GM19099 (cell line): ENCODE results near the gene DEGS2.

Experiments
- POLR2A ChIP-seq: IDR thresholded peaks from 3 replicates; pipeline ENCODE4 v1.6.1; 2011; ENCODE audit warnings: low read depth; ENCODE audit not compliant: insufficient read length; ENCODE audit errors: extremely low read depth

DEGS2 gene

DNA sequence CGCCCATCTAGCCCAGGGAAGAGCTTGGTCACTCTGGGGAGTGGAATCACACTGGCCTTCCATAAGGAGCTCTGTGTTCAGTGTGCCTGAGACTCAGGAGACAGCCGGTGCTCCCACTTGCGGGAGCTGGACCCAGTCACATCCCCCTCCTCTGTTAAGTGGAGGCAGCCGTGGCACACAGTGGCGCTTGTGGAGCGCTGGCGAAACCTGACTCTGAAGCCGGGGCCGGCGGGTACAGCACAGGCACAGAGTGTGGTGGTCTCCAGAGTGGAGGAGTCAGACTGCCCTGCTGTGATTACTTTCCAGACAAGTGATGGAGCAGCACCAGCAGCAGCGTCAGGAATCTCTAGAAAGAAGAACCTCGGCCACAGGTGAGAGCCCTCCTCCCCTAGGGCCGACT, 33.0 kb downstream of the DEGS2 start:
- TF ChIP-seq POLR2A = no peak

DNA sequence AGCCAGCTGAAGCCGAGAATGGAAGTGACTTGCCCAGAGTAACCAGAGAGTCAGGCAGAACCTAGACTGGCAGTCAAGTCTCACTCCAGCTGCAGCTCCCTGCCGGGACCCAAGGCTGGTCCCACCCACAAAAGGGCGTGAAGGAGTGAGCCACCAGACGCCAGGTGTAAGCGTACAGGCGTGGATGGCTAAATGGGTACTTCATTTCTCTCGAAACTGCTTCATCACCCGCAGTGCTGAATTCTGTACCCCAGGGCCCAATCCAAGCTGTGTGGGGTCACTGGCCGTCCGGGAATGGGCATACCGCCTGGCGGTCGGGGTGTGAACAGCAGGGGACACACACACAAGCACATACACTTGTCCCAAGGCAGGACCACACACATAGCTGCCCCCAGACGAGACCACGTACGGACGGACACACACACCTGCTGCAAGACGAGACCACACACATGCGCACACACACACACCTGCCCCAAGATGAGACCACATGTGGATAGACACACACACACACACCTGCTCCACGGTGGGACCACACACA, 34.8 kb downstream of the DEGS2 start:
- TF ChIP-seq POLR2A = no peak

DNA sequence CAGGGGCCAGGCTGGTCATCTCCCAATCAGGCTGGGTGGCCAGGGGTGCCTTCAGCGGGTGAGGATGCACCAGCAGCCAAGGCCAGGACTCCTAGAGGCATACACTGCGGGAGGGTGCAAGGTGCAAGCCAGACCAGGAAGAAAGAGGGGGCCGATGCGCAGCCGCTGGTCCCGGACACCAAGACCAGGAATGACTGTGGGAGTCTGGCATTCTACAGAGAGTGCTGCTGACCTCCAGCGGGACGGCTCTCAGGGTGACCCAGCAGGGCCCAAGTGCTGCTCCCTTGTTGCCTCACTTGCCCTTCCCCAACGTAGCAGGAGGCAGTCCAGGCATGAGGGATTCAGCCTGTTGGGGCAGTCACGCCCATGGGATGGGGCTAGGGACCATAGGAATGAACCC, 35.8 kb downstream of the DEGS2 start:
- TF ChIP-seq POLR2A = no peak

DNA sequence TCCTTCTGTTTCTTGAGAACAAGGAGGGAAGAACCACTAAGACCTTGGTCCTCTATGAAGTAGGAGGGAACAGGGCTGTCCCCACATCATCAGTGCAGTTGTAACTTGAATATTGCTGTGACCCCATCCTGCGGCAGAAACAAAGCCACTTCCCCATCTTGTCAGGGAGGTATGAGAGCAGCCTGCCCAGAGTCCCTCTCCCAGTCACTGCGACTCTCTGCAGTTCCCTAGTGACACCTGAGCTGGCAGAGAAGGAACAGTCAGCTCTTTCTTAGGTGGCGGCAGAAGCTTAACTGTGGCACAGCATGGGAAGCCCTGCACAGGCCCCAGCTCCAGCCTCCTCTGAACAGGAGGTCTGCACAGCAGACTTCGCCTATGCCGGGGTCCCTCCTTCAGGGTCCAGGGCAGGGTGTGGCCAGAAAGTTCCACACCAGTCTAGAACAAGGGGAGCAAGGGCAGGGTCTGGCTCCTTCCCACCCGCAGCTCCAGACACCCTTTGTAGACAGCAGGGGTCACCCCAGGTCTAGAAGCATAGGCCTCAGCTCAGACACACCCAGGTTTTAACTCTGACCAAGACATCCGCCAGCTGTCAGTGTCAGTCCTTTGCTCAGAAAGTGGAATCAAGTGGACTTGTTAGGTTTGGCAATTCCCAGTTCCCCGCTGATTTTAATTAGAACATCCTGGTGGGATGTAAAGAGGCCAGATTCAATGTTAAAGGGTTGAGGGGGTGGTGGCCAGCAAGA, 36.8 kb downstream of the DEGS2 start:
- no peak for TF ChIP-seq POLR2A

DNA sequence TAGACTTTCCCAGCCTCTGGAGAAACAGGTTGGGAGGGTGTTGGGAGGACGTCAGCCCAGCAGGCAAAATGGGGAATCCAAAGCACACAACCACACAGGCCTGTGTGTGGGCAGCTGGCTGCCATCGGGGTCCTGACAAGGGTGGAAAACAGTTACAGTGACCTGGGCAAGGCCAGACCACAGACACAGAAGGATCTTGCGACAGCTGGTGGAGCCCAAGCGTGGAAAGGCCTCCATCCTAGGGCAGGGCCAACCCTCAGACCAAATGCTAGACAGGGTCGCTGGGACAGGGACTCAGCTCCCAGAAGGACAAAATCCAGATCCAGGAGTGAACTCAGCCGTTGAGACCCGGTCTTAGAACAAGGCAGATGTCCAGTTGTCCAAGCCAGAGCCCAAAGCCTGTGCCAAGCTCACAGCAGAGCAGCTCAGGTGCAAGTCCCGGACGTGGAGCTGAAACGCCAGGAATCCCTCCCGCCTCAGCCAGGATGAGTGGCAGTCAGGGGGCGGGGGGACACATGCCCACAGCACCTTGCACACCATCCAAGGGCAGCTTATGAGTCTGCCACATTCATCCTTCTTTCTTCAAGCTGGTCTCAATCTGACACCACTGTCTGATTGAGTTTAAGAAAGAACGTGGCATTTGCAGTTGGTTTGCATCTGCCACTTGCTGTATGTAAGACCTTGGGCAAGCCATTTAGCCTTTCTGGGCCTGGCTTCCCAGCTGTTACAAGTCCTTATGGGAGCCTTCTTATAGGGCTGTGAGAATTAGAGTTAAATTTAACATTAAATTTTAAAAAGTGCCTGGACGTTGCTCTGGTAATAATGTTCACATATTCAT, 37.6 kb downstream of the DEGS2 start:
- TF ChIP-seq POLR2A = no peak

DNA sequence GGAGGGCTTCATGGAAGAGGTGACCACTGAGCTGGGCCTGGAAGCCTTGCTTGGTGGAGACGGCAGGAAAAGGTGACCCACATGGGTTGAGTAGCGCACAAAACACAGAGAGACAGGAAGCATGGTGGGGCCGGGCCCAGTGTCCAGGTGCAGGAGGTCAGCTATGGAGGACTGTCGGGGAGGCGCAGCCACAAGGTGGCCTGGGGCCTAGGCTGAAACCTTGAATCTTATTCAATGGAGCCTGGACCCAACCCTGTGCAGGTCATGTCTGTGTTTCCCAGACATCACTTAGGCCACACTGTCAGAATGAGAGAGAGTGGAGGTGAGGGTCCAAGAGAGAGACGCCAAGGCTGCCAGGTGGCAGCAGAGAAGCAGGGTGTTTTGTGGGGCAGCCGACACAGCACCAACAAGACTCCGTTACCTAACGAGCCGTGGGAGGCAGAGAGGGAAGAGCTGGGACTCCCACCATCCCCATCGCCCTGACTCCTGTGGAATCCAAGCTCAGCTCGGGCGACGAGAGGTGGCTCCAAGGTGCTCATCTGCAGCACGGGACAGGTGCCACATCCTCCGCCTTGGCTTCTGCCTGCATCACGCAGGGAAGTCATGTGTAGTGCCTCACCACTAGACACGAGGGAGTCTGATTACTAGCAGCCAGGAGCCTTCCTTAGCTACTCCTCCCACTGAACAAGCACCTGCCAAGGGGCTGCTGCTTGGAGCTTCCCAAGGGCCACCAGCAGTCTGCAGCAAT, 38.7 kb downstream of the DEGS2 start:
- no peak for TF ChIP-seq POLR2A

DNA sequence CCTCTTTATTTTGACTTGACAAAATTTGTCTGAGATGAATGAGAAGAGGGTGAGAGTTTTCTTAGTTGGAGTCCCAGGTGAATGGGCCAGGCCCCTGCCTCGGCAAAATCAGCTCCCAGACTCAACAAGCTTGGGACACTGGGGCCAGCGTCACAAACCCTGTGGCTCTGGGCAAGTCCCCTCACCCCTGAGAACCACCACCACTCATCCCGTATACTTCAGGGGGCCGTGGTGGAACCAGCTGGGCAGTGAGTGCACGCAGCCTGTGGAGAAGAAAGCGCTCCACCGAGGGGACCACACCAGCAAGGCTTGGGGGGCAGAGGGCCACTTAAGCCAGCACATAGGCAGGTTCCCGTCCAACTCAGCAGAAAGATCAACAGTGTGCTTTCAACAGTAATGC, 40.2 kb downstream of the DEGS2 start:
- TF ChIP-seq POLR2A = no peak

DNA sequence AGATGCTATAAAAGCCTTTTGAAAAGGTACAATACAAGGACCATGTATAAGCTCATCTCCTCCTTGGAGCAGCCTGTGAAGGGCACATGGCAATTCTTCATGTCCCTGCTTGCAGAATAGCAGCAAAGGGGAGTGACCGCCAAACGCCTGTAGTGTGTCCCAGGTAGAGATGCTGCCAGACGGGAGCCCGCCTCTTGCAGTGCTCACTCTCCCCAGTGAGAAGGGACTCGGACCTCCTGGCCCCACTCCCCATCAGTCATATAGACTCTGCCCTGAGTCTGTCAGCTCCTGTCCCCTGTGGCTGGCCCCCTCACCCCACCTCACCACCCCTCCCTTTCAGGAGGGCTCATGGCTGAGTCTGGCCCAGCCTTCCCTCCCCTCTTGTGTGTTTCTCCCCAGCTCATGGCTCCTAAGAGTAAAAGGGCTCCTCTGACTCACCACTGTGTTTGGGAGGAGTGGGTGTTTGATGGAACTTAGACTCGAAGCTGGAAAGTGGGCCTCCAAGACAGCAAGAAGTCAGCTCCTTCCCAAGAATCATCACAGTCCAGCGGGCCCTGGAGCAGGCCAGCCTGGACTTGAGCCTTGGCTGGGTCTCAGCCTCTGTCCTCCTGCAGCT, 40.9 kb downstream of the DEGS2 start:
- TF ChIP-seq POLR2A = no peak

DNA sequence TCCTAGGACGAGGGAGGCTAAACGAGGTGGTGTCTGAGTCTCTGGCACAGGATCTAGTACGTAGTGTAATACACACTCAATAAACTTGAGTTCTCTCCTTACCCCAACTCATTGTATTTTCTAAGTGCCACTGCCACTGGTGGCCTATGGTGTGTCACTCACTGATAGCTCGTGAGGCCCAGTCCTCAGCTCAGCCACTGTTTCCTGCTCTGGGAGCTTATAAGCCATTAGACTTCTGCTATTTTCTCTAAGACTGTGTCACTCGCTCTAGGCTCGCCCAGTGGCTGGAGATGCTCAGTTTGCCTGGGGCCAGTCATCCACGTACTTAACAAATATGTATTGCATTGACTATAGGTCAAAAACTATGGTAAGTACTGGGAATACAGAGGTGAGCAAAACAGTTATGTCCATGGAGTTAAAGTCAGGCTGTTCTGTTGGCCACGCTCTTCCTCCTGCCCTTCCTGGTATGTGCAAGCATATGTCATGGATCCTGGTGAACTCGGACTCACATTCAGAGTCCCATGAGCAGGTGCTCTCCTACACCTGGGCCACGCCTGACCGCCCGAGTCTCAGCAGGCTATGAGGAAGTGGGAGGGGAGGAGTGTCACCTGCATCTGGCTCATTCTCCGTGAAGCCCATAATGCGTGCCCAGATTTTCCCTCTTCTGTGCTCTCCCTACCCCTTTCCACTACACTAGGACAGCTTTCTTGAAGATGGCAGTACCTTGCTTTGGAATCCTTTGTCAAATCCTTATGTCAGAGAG, 41.6 kb downstream of the DEGS2 start:
- TF ChIP-seq POLR2A = no peak

DNA sequence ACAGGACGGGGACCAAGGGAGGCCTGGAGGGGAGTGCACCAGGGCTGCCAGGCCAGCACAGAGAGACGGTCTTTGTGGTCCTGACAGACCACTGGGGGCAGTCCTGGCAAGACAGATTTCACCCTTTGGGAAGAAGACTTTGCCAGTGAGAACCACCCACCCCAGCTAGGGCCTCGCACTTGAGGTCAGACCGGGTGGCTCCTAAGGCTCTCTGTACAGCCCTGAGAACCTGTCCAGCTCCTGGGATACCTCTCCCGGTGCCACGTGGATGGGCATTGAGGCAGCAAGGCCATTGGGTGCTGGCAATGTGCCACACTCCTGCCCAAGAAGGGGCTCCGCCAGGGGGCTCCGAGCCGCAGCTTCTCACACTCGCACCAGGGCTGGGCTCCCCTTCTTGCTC, 42.4 kb downstream of the DEGS2 start:
- TF ChIP-seq POLR2A = no peak

DNA sequence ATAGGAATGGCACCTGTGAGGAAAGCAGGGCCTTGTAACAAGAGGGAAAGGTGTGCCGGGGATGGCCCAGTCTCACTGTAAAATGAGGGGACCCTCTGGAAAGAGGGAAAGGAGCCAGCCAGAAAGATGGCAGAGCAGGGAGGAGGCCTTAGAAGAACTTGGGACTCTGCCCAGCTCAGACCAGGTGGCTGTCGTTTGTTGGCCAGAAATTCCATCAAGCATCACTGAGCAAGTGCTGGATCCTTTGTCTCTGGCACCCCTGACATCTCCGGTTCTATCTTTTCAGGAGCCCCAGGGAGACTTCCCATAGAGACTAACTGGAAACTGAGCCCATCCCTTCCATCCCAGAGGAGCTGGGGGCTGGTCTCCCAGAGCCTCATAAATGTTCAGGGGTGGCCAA, 43.3 kb downstream of the DEGS2 start:
- TF ChIP-seq POLR2A = no peak

DNA sequence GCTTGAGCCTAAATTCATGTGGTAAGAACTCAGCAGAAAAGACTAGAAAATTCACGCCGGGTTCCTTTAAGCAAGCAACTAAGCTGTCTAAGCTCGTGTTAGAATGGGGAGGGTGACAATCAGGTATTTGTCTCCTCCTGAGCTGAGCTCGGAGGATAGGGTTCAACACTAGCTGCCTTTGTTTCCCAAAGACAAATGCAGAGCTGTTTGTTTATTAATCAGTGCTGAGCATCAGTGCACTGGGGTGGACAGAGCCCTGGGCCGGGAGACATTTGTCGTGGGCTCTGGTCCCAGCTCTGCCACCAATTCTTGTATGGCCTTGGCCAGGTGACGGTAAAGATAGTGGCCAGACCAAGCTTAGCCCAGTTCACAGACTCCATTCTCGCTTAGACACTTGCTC, 43.7 kb downstream of the DEGS2 start:
- TF ChIP-seq POLR2A = no peak

DNA sequence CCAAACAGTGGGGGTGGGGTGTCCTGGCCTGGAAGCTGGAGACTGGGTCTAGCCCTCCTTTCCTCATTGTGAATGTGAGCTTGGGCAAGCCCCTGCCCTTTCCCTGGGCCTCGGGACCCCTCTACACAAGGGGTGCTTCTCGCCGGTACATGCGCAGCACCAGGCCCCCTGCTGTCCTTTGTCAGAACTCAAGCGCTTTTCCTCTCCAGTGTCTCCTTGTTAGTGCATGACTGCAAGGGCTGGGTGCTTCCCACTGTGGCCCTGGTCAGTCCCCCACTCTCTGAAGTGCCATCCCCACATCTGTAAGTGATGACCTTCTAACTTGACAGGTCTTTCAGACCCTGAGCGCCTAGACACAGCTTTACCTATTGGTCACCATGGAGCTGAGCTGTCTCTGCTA, 44.2 kb downstream of the DEGS2 start:
- TF ChIP-seq POLR2A = no peak

DNA sequence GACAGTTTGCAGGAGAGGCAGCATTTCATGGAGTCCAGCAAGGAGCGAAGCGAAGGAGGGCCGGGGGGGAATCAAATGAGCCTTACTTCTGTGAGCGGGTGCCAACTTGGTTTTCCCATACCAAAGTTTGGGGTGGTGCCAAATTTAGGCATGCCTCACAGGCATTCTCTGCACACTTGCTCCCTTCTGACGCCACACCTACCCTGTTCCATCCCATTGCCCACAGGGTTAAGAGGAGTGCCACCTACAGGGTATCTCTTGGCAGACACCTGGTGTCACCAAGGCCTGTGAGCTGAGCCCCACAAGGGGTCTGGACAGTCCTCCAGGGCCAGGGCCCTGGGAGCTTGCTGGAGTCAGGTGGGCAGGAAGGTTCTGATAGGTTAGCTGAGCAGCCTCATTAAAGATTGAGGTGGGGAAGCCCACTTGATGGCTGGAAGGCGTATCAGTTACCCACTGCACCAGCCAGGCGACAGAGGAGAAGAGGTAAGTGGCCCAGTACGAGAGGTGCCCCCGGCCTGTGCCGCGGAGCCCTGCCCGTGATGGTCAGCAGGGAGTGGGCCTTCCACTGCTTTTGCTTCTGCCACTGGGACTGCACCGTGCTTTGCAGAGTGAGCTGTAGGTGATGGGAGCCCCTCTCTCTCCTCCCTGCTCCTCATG, 45.2 kb downstream of the DEGS2 start:
- TF ChIP-seq POLR2A = no peak
